ENCODE data around the gene RNF224.

The RNF224 gene

GRCh38 chr9:137273095-137273490 lies 45.8 kb downstream of the RNF224 start:
- Histone ChIP-seq H3K4me2 (no peak overlapping the region), H3K4me1 (ENCODE audit: low read depth, poor library complexity, severe bottlenecking) (peaks cover 26% of the 10 kb centered on the region), H2AFZ (ENCODE audit: low read depth) (no peak overlapping the region), H3K79me2 (ENCODE audit: insufficient read depth, low read depth) (no peaks in the 10 kb centered on the region), H4K20me1 (ENCODE audit: insufficient read depth) (no peaks in the 10 kb centered on the region), H3K4me3 (IDR thresholded peaks at IDR 0.05; ENCODE audit: insufficient read depth, low read depth, low read length) (no peak overlapping the region), H3K27ac (no peak overlapping the region), H3K36me3 (ENCODE audit: insufficient read depth) (no peaks in the 10 kb centered on the region), H3K27me3 (ENCODE audit: insufficient read depth, low read depth) (no peaks in the 10 kb centered on the region), H3K9ac (no peak overlapping the region)
- TF ChIP-seq, protein P1, sequence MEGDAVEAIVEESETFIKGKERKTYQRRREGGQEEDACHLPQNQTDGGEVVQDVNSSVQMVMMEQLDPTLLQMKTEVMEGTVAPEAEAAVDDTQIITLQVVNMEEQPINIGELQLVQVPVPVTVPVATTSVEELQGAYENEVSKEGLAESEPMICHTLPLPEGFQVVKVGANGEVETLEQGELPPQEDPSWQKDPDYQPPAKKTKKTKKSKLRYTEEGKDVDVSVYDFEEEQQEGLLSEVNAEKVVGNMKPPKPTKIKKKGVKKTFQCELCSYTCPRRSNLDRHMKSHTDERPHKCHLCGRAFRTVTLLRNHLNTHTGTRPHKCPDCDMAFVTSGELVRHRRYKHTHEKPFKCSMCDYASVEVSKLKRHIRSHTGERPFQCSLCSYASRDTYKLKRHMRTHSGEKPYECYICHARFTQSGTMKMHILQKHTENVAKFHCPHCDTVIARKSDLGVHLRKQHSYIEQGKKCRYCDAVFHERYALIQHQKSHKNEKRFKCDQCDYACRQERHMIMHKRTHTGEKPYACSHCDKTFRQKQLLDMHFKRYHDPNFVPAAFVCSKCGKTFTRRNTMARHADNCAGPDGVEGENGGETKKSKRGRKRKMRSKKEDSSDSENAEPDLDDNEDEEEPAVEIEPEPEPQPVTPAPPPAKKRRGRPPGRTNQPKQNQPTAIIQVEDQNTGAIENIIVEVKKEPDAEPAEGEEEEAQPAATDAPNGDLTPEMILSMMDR (conservative IDR thresholded peaks at IDR 0.05; ENCODE audit: low read depth, low read length) = no peak

DNA sequence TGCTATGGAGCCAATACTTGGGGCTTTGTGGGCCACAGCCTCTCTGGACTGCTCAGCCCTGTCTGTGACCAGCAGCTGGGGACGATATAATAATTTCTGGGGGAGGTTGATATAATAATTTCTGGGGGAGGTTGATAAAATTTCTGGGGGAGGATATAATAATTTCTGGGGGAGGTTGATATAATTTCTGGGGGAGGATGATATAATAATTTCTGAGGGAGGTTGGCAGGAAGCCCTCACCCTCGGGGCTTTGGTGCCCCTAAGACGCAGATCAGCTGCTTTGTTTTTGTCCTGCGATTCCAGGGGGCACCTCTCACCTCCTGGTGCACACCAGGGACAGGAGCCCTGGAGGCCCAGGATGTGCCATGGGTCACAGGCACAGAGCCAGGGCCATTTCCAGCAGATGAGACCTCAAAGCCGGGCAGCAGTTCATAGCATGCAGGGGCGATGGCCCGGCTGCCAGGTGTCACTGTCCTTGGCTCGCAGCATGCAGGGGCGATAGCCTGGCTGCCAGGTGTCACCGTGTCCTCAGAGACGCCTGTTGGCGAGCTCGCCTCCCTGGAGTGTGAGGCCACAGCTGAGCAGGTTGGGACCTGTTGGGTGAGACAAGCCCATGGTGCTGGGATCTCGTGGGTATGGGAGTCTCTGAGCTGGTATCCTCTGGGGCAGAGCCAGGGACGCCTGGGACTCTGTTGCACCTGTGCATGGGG lies 46.5 kb downstream of the RNF224 start:
- Histone ChIP-seq H4K20me1 (ENCODE audit: insufficient read depth) (no peaks in the 10 kb centered on the region), H3K4me3 (IDR thresholded peaks at IDR 0.05; ENCODE audit: insufficient read depth, low read depth, low read length) (no peak overlapping the region), H3K4me2 (no peak overlapping the region), H3K9ac (no peak overlapping the region), H3K4me1 (ENCODE audit: low read depth, poor library complexity, severe bottlenecking) (peaks cover 26% of the 10 kb centered on the region), H3K36me3 (ENCODE audit: insufficient read depth) (no peaks in the 10 kb centered on the region), H3K79me2 (ENCODE audit: insufficient read depth, low read depth) (no peaks in the 10 kb centered on the region), H3K27me3 (ENCODE audit: insufficient read depth, low read depth) (no peaks in the 10 kb centered on the region), H3K27ac (no peak overlapping the region), H2AFZ (ENCODE audit: low read depth) (no peak overlapping the region)
- TF ChIP-seq, protein P1 (conservative IDR thresholded peaks at IDR 0.05; ENCODE audit: low read depth, low read length) = no peak

DNA sequence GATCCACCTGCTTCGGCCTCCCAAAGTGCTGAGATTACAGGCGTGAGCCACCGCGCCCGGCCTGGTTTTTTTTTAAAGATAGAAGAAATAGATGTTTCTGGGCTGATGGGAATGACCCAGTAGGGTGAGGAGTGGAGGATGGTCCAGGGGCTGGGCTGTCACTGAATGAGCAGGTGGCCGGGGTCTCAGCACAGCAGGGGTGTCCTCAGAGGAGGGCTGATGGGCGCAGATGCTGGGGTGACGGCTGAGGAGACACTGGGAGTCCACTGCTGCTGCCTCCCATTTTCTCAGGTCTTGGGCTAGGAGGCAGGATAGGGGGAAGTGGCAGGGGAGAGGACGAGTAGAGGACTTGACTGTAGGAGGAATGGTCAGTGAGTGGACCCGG lies 47.9 kb downstream of the RNF224 start:
- no peak overlapping the region for H3K4me3 ChIP-seq (IDR thresholded peaks at IDR 0.05; ENCODE audit: insufficient read depth, low read depth, low read length)
- TF ChIP-seq, protein P1 (conservative IDR thresholded peaks at IDR 0.05; ENCODE audit: low read depth, low read length) = no peak
- no peak overlapping the region for H3K27ac ChIP-seq

GRCh38 chr9:137275588-137276472 lies 48.5 kb downstream of the RNF224 start:
- Histone ChIP-seq H3K9ac (no peak overlapping the region), H4K20me1 (ENCODE audit: insufficient read depth) (no peaks in the 10 kb centered on the region), H3K4me2 (no peak overlapping the region), H3K27me3 (ENCODE audit: insufficient read depth, low read depth) (no peaks in the 10 kb centered on the region), H3K79me2 (ENCODE audit: insufficient read depth, low read depth) (no peaks in the 10 kb centered on the region), H3K36me3 (ENCODE audit: insufficient read depth) (no peaks in the 10 kb centered on the region), H3K4me3 (IDR thresholded peaks at IDR 0.05; ENCODE audit: insufficient read depth, low read depth, low read length) (no peak overlapping the region), H2AFZ (ENCODE audit: low read depth) (no peak overlapping the region), H3K27ac (no peak overlapping the region), H3K4me1 (ENCODE audit: low read depth, poor library complexity, severe bottlenecking) (peaks cover 14% of the 10 kb centered on the region)
- TF ChIP-seq, protein P1 (conservative IDR thresholded peaks at IDR 0.05; ENCODE audit: low read depth, low read length) = no peak

More for the DNA sequence above, 47.9 kb downstream of the RNF224 start:
- Histone ChIP-seq H2AFZ (ENCODE audit: low read depth) (no peak overlapping the region), H3K9ac (no peak overlapping the region), H3K36me3 (ENCODE audit: insufficient read depth) (no peaks in the 10 kb centered on the region), H3K27me3 (ENCODE audit: insufficient read depth, low read depth) (no peaks in the 10 kb centered on the region), H4K20me1 (ENCODE audit: insufficient read depth) (no peaks in the 10 kb centered on the region), H3K79me2 (ENCODE audit: insufficient read depth, low read depth) (no peaks in the 10 kb centered on the region), H3K4me1 (ENCODE audit: low read depth, poor library complexity, severe bottlenecking) (peaks cover 20% of the 10 kb centered on the region), H3K4me2 (no peak overlapping the region)

Data from KMS-11 (cell line).